Body of pancreas (tissue), 4 donors: ENCODE measurements around the gene VEGFB. TPM values are rescaled to one million over a fixed set of nuclear protein-coding genes. Genes with fewer than 3 reads are reported as not detected.

Source experiments
- ATAC-seq: fragments of 150-250 bp; one replicate; pipeline ENCODE4 v1.9.1; 2016
- DNase-seq, 4 donors: peaks; one replicate each; pipeline ENCODE4 v3.0.0-alpha.2; 2019
- H3K27ac ChIP-seq, 4 donors: fragments of 200-600 bp; sonication (generic); 1 replicate in 3 of 4; 2 replicates in 1 of 4; pipeline versions ENCODE4 v1.5.1 to v1.6.1; 2016 to 2019; ENCODE audit warnings: mild to moderate bottlenecking in 1 of 4, mixed read lengths in 1 of 4, moderate library complexity in 1 of 4
- H3K27me3 ChIP-seq, 2 donors: fragments of 200-600 bp; sonication (generic); one replicate each; pipeline ENCODE4 v1.6.0; 2016; ENCODE audit warnings: mild to moderate bottlenecking in 1 of 2
- H3K36me3 ChIP-seq, 2 donors: fragments of 200-600 bp; sonication (generic); replicated peaks in 1 of 2; 2 replicates each; pipeline ENCODE4 v1.5.1; 2016; ENCODE audit warnings: low read depth in 2 of 2; ENCODE audit not compliant: insufficient read depth in 1 of 2
- H3K4me1 ChIP-seq: fragments of 200-600 bp; sonication (generic); one replicate; pipeline ENCODE4 v1.6.0; 2016
- H3K4me3 ChIP-seq, 2 donors: fragments of 200-600 bp; sonication (generic); 1 replicate in 1 of 2; 2 replicates in 1 of 2; pipeline ENCODE4 v1.5.1; 2016 to 2019
- H3K9me3 ChIP-seq, 3 donors: fragments of 200-600 bp; sonication (generic); 1 replicate in 2 of 3; 2 replicates in 1 of 3; pipeline ENCODE4 v1.5.1; 2016
- CTCF ChIP-seq, 7 experiments: fragments of 450-650 bp in 4 of 7; fragments of 200-600 bp in 3 of 7; sonication (generic) in 3 of 7; IDR thresholded peaks; one replicate each; pipeline ENCODE4 v1.5.1; 2016 to 2019; ENCODE audit warnings: antibody characterized with exemption in 7 of 7
- POLR2A ChIP-seq, 3 donors: fragments of 450-650 bp; IDR thresholded peaks; one replicate each; pipeline ENCODE4 v1.6.1; 2016; ENCODE audit warnings: antibody characterized with exemption in 3 of 3, mild to moderate bottlenecking in 2 of 3
- WGBS, 2 donors: methylation state at CpG; one replicate each; pipeline ENCODE4 v1.1.5; 2017; 5-methylcytosine and 5-hydroxymethylcytosine counted together
- intact Hi-C: fragments of 100-400 bp; cut with DNase I; formaldehyde crosslinking; loops from one replicate; pipeline ENCODE4 v1.15.1; 2023
- total RNA-seq, 2 donors: library from RNA; depleted of rRNA; stranded (reverse); fragments of >200 nt; gene quantifications; one replicate each; pipeline ENCODE4 v1.1.0, GENCODE V29; 2016

VEGFB gene
- total RNA-seq, 2 donors from 2014 or later: 32.4 to 108 TPM

- no peak overlapping the region for H3K4me3 ChIP-seq
- H3K27ac ChIP-seq: peak overlapping the region; percentile 95 to 98 (median 96)
- DNase-seq (peak; percentile 68 to 83 (median 74)), ATAC-seq (no peak)
- H3K4me1 ChIP-seq: peaks cover 36% of the 10 kb centered on the region
- H3K9me3 ChIP-seq: no peaks in the 10 kb centered on the region
- intact Hi-C loops: no loop called here
- TF ChIP-seq POLR2A (IDR thresholded peaks at IDR 0.05): no peak
- no peak for TF ChIP-seq CTCF (IDR thresholded peaks at IDR 0.05)
- WGBS, 2 donors: 43 to 48% methylated on average over 18 to 23 of the region's 23 CpGs
- no peaks in the 10 kb centered on the region for H3K36me3 ChIP-seq
- no peaks in the 10 kb centered on the region for H3K27me3 ChIP-seq
Measured at GRCh38 chr11:64268025-64268892, 33.9 kb downstream of the VEGFB start.

GRCh38 chr11:64268893-64269539 lies 34.6 kb downstream of the VEGFB start:
- Histone ChIP-seq H3K27ac (peak overlapping the region; percentile 95 to 98 (median 96)), H3K4me3 (peak overlapping the region; percentile 5 to 53), H3K9me3 (no peaks in the 10 kb centered on the region), H3K4me1 (peaks cover 43% of the 10 kb centered on the region), H3K36me3 (no peaks in the 10 kb centered on the region), H3K27me3 (no peaks in the 10 kb centered on the region)
- WGBS, 2 donors: 0 to 5% methylated on average over 4 to 34 of the region's 34 CpGs
- ATAC-seq: peak; percentile 9
- intact Hi-C loops: no loop called here
- peak; percentile 57 to 65 (median 60) for DNase-seq
- TF ChIP-seq POLR2A (IDR thresholded peaks at IDR 0.05) (no peak), CTCF (IDR thresholded peaks at IDR 0.05) (no peak)

- peak; percentile 86 for ATAC-seq
- no peaks in the 10 kb centered on the region for H3K36me3 ChIP-seq
- intact Hi-C loops: no loop called here
- no peaks in the 10 kb centered on the region for H3K9me3 ChIP-seq
- H3K4me1 ChIP-seq: peaks cover 44% of the 10 kb centered on the region
- H3K27me3 ChIP-seq: no peaks in the 10 kb centered on the region
- TF ChIP-seq POLR2A (IDR thresholded peaks at IDR 0.05) (peak in 2 of 3 donors; percentile 52 to 66), CTCF (IDR thresholded peaks at IDR 0.05) (peak in 3 of 7 experiments; percentile 22 to 29 (median 25))
- DNase-seq: peak; percentile 98 to 99 (median 98)
- peak overlapping the region; percentile 53 to 83 for H3K4me3 ChIP-seq
- WGBS, 2 donors: 0% methylated on average over 5 to 58 of the region's 58 CpGs
- peak overlapping the region; percentile 95 to 98 (median 96) for H3K27ac ChIP-seq
Measured at GRCh38 chr11:64269540-64270220, 35.3 kb downstream of the VEGFB start.

- Histone ChIP-seq H3K9me3 (no peaks in the 10 kb centered on the region), H3K4me3 (no peak overlapping the region), H3K36me3 (peaks cover 0 to 3% of the 10 kb centered on the region in 2 donors), H3K27ac (no peak overlapping the region), H3K27me3 (no peaks in the 10 kb centered on the region), H3K4me1 (peaks cover 26% of the 10 kb centered on the region)
- DNase-seq (no peak), ATAC-seq (no peak)
- intact Hi-C loops: no loop called here
- TF ChIP-seq POLR2A (IDR thresholded peaks at IDR 0.05) (no peak), CTCF (IDR thresholded peaks at IDR 0.05) (no peak)
- 91 to 96% methylated on average over 9 to 15 of the region's 15 CpGs for WGBS, 2 donors
Measured at GRCh38 chr11:64275031-64275800, 40.8 kb downstream of the VEGFB start.
